Hematopoietic multipotent progenitor cell treated with erythropoietin and hydrocortisone succinate and interleukin-3 and kit ligand, for 4 days (in vitro differentiated cells): ENCODE measurements around the gene GHRHR.

Source experiments
- DNase-seq: peaks from one replicate; pipeline ENCODE4 v3.0.0-alpha.2; 2015

The GHRHR gene

GRCh38 chr7:30968747-30969603, 5.2 kb downstream of the GHRHR start:
- no peak for DNase-seq

- DNase-seq, result no peak
These were observed 5.8 kb downstream of the GHRHR start for GRCh38 chr7:30969604-30969970.

DNA sequence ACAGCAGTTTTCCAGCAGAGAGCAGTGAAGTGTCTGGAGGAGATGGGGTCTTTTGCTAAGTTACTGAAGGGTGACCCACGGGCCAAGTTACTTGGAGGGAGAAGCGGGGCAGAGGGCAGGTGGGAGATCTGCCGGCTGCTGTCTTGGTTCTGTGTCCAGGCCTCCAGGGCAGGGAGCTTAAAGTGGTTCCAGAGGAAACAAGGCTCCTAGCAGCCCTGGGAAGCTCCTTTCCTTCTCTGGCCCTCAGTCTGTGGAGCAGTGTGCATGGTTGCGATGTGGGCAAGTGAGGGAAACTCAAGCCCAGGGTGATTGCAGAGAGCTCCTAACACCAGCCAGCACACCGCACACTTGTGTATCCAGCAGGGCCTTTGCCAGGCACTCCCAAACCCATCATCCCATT, 6.3 kb downstream of the GHRHR start:
- DNase-seq, result no peak

GRCh38 chr7:30970594-30971094, 6.9 kb downstream of the GHRHR start:
- DNase-seq, result no peak

GRCh38 chr7:30971440-30971839, 7.7 kb downstream of the GHRHR start:
- no peak for DNase-seq

- DNase-seq, result no peak
These were observed 8.2 kb downstream of the GHRHR start for GRCh38 chr7:30971840-30972563.

GRCh38 chr7:30973292-30973691, 9.5 kb downstream of the GHRHR start:
- no peak for DNase-seq

DNA sequence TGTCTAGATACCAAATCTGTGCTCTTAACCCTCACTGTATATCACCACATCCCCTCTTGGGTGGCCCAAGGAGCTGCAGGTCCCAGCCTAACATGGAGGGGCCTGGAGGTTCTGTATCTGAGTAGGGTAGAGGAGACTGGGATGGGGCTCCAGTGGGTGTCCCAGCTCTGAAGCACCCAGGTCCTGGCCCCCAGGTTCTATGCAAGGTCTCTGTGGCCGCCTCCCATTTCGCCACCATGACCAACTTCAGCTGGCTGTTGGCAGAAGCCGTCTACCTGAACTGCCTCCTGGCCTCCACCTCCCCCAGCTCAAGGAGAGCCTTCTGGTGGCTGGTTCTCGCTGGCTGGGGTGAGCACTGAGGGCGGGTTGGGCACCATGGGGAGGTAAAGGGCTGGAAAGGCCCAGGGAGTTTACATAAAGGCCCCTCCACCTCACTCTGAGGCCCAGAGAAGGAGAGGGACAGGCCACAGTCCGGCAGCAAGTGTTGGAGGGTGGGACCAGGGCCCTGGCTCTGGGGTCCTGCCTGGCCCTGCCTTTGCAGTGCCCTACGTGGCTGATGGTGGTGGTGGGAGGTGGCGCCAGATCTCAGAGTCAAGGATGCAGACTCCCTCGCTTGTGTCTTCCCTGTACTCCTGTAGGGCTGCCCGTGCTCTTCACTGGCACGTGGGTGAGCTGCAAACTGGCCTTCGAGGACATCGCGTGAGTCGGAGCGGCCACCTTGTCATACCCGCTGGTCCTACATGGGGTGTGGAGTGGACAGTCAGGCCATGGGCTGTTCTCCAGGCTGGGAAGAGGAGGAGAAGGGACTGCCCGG, 10.2 kb downstream of the GHRHR start:
- DNase-seq, result no peak

- peak; percentile 71 for DNase-seq
These were observed 11.0 kb downstream of the GHRHR start for GRCh38 chr7:30974605-30975255.

- DNase-seq, result no peak
These were observed 11.6 kb downstream of the GHRHR start for GRCh38 chr7:30975256-30975899.

- DNase-seq, result no peak
These were observed 12.6 kb downstream of the GHRHR start for GRCh38 chr7:30976381-30976780.

DNA sequence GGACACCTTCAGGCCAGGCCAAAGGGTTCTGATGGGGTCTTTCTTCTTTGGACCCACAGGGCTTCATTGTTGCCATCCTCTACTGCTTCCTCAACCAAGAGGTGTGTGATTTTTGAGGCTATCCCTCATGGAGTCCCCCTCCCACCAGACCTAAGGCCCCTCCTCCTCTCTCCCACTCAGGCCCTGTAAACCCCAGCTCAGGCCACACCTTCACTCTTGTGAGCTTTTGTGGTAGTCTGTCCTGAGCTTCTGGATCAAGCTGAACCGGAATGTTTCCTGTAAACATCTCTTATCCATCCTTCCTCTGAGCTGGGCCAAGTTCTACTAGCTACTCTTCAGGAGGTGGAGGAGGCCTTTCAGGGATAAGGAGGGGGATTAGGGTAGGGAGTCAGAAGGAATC, 13.5 kb downstream of the GHRHR start:
- DNase-seq, result no peak

GRCh38 chr7:30977896-30978564, 14.3 kb downstream of the GHRHR start:
- DNase-seq, result peak; percentile 52

DNA sequence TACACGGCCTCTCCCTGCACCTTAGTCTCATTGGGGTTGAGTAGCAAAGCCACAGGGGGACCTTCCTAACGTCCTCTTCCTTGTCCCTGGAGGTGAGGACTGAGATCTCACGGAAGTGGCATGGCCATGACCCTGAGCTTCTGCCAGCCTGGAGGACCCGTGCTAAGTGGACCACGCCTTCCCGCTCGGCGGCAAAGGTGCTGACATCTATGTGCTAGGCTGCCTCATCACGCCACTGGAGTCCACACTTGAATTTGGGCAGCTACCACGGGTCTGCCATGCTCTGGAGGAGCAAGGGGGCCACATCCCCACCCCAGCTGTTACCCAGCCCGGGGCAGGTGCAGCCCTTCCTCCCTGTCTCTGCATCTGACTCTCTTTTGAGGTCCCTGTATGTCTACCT, 15.3 kb downstream of the GHRHR start:
- no peak for DNase-seq

DNA sequence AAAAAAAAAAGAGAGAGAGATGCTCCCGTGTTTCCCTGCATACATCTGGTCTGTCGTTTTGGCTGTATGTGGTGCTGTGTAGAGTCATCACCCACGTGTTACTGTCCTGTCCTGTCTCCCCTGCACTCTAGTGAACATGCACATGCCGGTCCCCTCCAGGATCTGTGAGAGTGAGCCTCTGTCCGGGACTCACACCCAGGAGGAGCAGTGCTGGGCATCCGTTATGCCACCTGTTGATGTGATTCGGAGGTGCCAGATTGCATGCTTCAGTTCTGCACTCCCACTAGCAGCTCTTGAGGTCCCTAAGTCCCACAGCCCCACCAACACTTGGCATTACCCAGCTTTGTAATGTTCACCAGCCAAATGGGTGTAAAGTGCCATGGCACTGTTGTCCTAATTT, 16.4 kb downstream of the GHRHR start:
- no peak for DNase-seq

DNA sequence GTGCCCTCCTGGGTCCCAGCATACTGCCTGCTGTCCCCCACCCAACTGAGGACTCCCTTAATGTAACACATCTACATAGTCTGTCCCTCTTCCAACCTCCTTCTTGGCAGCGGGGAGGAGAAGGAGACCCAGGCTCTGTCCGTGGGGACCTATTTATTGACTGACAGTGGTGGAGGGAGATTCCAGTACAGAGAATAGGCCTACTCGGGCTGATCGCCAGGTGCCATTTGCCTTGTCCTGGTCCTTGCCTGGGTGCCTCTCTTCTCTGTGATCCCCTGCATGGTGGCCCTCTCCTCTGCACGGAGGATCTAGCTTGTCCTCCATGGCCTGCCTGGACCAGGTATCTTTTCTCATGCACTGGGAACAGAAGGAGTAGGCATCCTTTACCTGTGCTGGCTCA, 17.0 kb downstream of the GHRHR start:
- DNase-seq, result no peak

- peak; percentile 86 for DNase-seq
These were observed 19.5 kb downstream of the GHRHR start for GRCh38 chr7:30983042-30983913.

DNA sequence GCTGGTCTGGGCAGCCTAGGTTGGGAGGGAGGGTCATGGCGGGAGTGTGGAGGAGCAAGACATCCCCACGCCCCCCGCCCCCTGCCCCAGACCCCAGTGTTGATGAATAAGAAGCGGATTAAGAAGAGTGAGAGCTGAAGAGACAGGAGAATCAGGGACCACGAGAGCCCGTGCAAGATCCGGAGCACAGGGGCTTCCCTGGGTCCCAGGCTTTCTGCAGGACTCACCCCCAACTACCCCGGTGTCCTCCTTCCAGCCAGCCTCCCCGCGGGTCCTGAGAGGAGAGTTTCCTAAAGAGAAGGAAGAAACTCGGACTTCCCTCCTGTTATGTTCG, 20.1 kb downstream of the GHRHR start:
- no peak for DNase-seq

DNA sequence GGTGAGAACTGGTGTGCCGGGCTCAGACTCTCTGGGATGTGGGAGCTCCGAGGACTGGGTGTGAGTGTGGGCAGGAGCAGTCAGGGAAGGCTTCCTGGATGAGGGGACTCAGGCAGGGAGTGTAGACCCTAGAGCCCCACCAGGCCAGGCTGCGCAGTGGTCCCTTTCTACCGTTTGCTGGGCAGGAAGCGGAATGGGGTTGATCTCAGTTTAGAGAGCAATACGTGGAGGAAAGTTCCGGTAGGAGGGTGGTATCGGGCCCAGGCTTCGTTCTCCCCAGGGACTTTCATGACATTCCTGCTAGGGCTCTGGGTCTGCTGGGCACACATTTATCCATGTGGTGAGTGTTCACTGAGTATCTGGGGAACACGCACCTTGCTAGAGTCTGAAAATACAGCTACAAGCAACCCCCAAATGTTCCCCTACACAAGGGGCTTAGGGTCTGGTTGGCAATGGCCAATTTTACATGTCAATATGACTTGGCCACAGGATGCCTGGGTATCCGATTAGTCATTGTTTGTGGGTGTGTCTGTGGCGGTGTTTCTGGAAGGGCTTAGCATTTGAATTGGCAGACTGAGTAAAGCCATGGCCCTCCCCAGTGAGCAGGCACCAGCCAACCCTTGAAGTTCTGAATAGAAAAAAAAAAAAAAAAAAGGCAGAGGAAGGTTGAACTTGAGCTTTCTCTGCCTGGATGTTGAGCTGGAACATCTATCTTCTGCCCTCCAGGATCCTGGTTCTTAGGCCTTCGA, 20.8 kb downstream of the GHRHR start:
- DNase-seq, result peak; percentile 44

- DNase-seq, result no peak
These were observed 22.0 kb downstream of the GHRHR start for GRCh38 chr7:30985756-30986155.
